NCI-H82 (cell line): ENCODE measurements around the gene VKORC1.

Experiments
- DNase-seq: peaks from one replicate; lab custom pipeline; 2025; lab: John Stamatoyannopoulos, UW

Gene VKORC1

DNA sequence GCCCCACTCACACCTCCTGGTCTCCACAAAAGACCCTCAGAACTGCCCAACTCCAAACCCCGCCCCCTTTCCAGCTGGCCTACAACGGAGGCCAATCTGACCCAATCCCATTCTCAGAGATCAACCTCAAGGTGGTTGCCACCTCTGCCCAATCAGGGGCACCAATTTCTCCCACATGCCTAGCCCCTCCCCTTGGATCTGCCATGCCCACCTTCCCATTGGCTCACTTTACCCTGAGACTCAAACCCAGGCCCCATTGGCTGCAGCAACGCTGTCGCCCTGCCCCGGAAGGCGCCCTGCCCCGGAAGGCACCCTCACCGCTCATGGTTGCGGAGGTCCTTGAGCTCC is 31.1 kb downstream of the VKORC1 start:
- DNase-seq, result no peak

DNA sequence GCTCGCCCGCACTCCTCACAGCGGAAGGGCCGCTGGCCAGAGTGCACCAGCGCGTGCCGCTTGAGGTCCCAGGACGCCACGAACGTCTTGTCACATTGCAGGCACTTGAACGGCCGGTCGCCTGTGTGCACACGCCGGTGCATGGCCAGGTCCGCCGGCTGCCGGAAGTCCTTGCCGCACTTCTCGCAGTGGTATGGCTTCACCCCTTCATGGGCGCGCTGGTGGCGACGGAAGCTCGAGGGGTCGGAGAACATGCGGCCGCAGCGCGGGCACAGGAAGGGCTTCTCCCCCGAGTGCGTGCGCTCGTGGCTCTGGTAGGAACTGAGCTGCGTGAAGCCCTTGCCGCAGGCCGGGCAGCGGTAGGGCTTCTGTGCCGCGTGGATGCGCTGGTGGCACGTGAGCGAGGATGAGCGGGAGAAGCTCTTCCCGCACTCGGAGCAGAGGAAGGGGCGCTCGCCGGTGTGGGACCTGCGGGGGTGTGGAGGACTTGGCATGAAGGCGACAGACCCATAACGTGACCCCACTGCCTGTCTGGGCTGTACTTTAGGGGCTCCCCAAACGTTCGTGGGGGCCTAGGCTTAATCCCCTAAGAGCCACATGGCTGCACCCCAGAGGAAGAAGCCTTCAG is 32.7 kb downstream of the VKORC1 start:
- no peak for DNase-seq

DNA sequence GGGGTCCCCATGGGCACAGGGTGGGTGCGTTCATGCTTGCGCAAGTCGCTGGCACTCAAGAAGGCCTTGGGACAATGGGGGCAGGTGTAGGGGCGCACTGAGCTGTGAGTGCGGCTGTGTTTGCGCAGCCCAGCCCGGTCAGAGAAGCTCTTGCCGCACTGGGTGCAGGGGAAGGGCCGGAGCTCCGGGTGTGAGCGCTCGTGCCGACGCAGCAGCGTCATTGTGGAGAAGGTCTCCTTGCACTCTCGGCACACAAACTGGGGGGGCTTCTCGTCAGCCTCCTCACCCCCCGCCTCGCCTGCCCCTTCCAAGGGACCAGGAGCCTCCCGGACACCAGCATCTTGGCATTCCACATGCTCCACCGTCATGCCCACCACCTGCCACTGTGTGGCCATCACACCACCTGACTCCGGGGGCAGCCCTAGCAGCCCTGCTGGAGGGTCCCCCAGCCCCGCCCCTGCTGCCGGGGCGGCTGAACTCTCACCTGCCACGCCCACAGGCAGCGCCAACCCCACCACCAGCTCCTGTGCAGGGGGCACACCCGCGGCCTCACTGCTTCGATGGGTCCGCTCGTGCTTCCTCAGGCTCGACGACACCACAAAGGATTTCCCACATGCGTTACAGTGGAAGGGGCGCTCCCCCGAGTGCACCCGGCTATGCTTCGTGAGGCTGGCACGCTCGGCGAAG is 33.3 kb downstream of the VKORC1 start:
- DNase-seq, result no peak

DNA sequence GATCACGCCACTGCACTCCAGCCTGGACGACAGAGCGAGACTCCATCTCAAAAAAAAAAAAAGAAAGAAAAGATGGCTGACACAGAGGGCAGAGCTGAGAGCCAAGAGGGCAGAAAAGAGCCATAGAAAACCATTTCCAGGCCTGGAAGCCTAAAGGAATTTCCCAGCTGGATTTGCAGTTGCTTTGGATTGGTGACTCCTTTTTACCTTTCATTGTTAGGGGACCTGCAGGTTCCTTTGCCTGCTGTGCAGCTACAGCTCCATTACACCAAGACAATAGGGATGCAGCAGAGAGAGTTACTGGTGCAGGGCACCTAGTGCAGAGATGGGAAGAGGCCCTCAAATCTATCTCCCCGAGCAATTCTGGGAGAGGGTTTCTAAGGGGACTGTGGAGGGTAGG is 39.0 kb downstream of the VKORC1 start:
- no peak for DNase-seq

DNA sequence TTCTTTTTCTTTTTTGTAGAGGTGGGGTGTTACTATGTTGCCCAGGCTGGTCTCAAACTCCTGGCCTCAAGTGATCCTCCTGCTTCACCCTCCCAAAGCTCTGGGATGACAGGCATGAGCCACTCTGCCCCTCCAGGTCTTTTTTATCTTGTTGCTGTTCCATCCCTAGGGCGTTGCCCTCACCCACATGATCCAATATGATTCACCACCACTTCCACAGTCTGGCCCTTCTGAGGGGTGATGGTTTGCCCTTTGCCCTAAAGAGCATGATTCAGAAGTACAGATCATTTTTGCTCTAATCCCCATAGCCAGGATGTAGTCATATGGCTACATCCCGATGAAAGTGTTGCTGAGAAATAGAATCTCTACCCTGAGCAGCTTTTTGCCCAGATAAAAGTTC is 42.5 kb downstream of the VKORC1 start:
- DNase-seq, result no peak

DNA sequence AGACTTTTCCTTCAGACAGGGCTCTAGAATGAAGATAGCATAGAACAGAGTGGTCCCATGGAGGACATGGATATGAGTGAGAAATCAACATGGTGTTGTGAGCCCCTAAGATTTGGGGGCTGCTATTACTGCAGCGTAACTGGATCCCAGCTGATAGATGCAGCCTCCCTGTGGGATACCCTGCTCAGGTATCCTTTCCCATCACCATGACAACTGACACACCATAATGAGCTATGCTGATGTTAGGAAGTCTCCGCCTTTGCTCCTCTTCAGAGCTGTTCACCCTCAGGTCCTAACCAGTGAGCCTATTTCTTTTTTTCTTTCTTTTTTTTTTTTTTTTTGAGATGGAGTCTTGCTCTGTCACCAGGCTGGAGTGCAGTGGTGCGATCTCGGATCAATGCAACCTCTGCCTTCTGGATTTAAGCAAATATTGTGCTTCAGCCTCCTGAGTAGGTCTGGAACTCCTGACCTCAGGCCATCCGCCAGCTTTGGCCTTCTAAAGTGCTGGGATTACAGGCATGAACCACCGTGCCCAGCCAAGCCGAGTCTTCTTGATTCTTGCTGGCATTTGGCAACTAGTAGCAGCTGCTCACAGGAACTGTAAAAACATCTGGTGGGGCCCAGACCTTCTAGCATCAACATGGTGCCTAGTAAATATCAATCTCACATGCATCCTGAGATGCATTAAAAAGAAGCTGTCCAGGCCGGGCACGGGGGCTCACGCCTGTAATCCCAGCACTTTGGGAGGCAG is 44.1 kb downstream of the VKORC1 start:
- no peak for DNase-seq

DNA sequence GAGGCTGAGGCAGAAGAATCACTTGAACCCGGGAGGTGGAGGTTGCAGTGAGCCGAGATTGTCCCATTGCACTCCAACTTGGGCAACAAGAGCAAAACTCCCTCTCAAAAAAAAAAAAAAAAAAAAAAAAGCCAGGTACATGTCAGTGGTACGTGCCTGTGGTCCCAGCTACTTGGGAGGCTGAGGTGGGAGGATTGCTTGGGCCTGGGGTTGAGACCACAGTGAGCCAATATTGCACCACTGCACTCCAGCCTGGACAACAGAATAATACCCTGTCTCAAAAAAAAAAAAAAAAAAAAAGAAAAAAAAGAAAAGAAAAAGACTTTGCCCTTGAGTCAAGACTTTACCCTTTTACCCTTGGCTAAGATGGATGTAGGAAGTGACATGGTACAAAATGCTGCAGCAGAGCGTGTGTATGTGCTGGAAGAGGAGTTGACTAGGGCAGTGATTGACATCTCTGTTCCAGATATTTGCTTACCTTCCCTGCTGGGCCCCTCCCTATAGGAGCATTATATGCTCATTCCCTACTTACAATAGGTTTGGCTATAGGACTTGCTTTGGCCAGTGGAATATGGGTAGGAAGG is 50.6 kb downstream of the VKORC1 start:
- no peak for DNase-seq

DNA sequence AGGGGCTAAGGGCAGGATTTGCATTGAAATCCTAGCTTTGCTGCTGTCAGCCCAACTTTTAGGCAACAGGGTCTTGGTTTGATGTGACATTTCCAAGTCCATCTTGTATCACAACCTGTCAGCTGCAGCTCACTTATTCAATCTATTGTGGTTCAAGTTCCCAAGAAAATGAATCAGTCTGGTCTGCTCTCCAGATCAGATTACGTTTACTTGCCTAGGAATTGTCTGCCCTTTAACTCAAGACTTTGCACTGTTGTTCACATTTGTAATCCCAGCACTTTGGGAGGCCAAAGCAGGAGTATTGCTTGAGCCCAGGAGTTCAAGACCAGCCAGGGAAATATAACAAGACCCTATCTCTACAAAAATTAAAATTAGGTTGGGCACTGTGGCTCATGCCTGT is 51.2 kb downstream of the VKORC1 start:
- DNase-seq, result no peak

DNA sequence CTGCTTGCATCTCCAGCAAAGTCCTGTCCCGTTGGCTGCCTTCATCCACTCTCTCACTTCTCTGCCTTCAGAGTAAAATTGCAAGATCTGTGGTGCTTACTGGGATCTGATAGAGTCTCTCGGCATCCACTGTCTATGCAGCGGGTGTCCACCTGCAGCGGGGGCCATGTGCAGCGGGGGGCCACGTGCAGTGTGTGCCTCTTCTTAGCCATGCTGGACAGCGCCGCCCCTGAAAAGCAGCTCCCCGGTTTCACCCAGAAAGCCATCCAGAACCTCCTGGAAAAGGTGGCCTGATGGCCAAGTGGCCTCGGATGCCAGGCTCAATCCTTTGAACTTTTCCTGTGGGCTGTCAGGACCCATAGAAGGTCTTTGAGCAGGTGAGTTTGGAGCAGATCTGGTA is 51.7 kb downstream of the VKORC1 start:
- DNase-seq, result no peak
